ENCODE results near the gene NSMCE1.
A peak's percentile ranks its signal among the peaks of the same experiment; 100 is the strongest.
"Not testable (repeated sequence)": the region's sequence is repeated elsewhere in the genome, so short reads cannot be mapped to it uniquely, and the experiment has no call there.

The NSMCE1 gene

GRCh38 chr16:27272076-27272475, 3.5 kb upstream of the NSMCE1 start:
- Histone ChIP-seq H3K36me3 (ENCODE audit: control insufficient read depth, insufficient read depth, low read length) (no peaks in the 10 kb centered on the region), H3K27me3 (ENCODE audit: control insufficient read depth, insufficient read depth, low read length, poor library complexity, severe bottlenecking) (no peaks in the 10 kb centered on the region), H3K9me3 (ENCODE audit: control insufficient read depth, low read length) (no peaks in the 10 kb centered on the region), H3K27ac (ENCODE audit: insufficient read depth, low read depth, low read length, poor library complexity, severe bottlenecking) (no peak overlapping the region), H3K4me3 (ENCODE audit: insufficient read depth, low read depth, low read length) (no peak overlapping the region), H3K4me1 (ENCODE audit: control insufficient read depth, insufficient read depth, low read length) (no peaks in the 10 kb centered on the region)
- 81% methylated on average over 4 of the region's 4 CpGs for WGBS, 2 experiments

GRCh38 chr16:27270349-27270748, 1.8 kb upstream of the NSMCE1 start:
- 94 to 96% methylated on average over 4 of the region's 4 CpGs for WGBS, 2 experiments
- Histone ChIP-seq H3K9me3 (ENCODE audit: control insufficient read depth, low read length) (no peaks in the 10 kb centered on the region), H3K4me3 (ENCODE audit: insufficient read depth, low read depth, low read length) (no peak overlapping the region)

GRCh38 chr16:27269300-27270150, 953 bp upstream of the NSMCE1 start:
- Histone ChIP-seq H3K9me3 (ENCODE audit: control insufficient read depth, low read length) (no peaks in the 10 kb centered on the region), H3K4me1 (ENCODE audit: control insufficient read depth, insufficient read depth, low read length) (no peaks in the 10 kb centered on the region), H3K27me3 (ENCODE audit: control insufficient read depth, insufficient read depth, low read length, poor library complexity, severe bottlenecking) (no peaks in the 10 kb centered on the region), H3K27ac (ENCODE audit: insufficient read depth, low read depth, low read length, poor library complexity, severe bottlenecking) (no peak overlapping the region), H3K4me3 (ENCODE audit: insufficient read depth, low read depth, low read length) (no peak overlapping the region), H3K36me3 (ENCODE audit: control insufficient read depth, insufficient read depth, low read length) (no peaks in the 10 kb centered on the region)
- WGBS, 2 experiments: 92% methylated on average over 8 to 9 of the region's 9 CpGs

More at GRCh38 chr16:27270349-27270748, 1.8 kb upstream of the NSMCE1 start:
- Histone ChIP-seq H3K27ac (ENCODE audit: insufficient read depth, low read depth, low read length, poor library complexity, severe bottlenecking) (no peak overlapping the region), H3K4me1 (ENCODE audit: control insufficient read depth, insufficient read depth, low read length) (no peaks in the 10 kb centered on the region), H3K27me3 (ENCODE audit: control insufficient read depth, insufficient read depth, low read length, poor library complexity, severe bottlenecking) (no peaks in the 10 kb centered on the region), H3K36me3 (ENCODE audit: control insufficient read depth, insufficient read depth, low read length) (no peaks in the 10 kb centered on the region)

DNA sequence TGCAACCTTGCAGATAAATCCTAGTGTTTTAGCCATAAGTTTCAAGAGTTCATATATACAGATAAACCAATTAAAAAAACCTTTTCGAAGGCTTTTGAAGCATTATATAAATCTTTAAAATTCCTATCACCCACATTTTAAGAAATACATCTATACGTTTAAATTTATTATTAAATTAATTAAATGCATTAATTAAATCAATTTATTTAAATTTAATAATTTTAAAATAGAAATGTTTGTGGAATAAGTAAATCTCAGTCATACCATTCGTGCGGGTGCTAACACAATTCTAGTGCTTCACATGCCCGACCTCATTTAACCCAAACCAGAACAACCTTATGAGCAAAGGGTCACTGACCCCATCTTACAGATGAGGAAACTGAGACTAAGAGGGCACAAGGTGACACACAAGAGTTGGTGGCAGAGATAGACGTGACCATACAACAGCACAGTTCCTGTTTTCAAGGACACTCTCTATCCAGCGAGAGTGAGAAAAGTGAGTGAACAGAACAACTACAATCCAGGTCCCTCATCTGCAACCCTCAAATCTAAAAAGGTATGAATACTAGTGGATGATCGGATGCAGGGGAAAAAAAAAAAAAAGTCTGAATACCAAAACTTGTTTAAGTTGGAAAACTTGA, 1.4 kb downstream of the NSMCE1 start:
- no peaks in the 10 kb centered on the region for H3K9me3 ChIP-seq (ENCODE audit: control insufficient read depth, low read length)
- H3K4me3 ChIP-seq (ENCODE audit: insufficient read depth, low read depth, low read length): no peak overlapping the region
- 89 to 96% methylated on average over 6 to 7 of the region's 8 CpGs for WGBS, 2 experiments
- H3K36me3 ChIP-seq (ENCODE audit: control insufficient read depth, insufficient read depth, low read length): no peaks in the 10 kb centered on the region
- no peaks in the 10 kb centered on the region for H3K4me1 ChIP-seq (ENCODE audit: control insufficient read depth, insufficient read depth, low read length)
- H3K27me3 ChIP-seq (ENCODE audit: control insufficient read depth, insufficient read depth, low read length, poor library complexity, severe bottlenecking): no peaks in the 10 kb centered on the region
- H3K27ac ChIP-seq (ENCODE audit: insufficient read depth, low read depth, low read length, poor library complexity, severe bottlenecking): no peak overlapping the region

GRCh38 chr16:27265982-27266381, 2.6 kb downstream of the NSMCE1 start:
- H3K27ac ChIP-seq (ENCODE audit: insufficient read depth, low read depth, low read length, poor library complexity, severe bottlenecking): no peak overlapping the region
- 83 to 100% methylated on average over 1 of the region's 1 CpG for WGBS, 2 experiments
- no peaks in the 10 kb centered on the region for H3K4me1 ChIP-seq (ENCODE audit: control insufficient read depth, insufficient read depth, low read length)
- no peaks in the 10 kb centered on the region for H3K27me3 ChIP-seq (ENCODE audit: control insufficient read depth, insufficient read depth, low read length, poor library complexity, severe bottlenecking)
- H3K36me3 ChIP-seq (ENCODE audit: control insufficient read depth, insufficient read depth, low read length): no peaks in the 10 kb centered on the region
- H3K4me3 ChIP-seq (ENCODE audit: insufficient read depth, low read depth, low read length): no peak overlapping the region
- H3K9me3 ChIP-seq (ENCODE audit: control insufficient read depth, low read length): no peaks in the 10 kb centered on the region

DNA sequence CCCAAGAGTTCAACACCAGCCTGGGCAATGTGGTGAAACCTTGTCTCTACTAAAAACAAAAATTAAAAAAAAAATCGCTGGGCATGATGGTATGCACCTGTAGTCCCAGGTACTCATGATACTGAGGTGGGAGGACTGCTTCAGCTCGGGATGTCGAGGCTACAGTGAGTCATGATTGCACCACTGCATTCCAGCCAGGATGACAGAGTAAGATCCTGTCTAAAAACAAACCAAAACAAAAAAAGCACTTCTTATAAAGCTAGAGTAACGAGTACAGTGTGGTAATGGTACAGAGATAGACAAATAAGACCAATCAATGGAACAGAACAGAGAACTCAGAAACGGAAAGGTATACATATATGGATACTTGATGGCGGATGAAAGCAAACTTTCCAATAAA, 4.4 kb downstream of the NSMCE1 start:
- H3K27ac ChIP-seq (ENCODE audit: insufficient read depth, low read depth, low read length, poor library complexity, severe bottlenecking): no peak overlapping the region
- no peaks in the 10 kb centered on the region for H3K9me3 ChIP-seq (ENCODE audit: control insufficient read depth, low read length)
- 80 to 88% methylated on average over 5 to 6 of the region's 6 CpGs for WGBS, 2 experiments
- H3K4me1 ChIP-seq (ENCODE audit: control insufficient read depth, insufficient read depth, low read length): peaks cover 3% of the 10 kb centered on the region
- H3K4me3 ChIP-seq (ENCODE audit: insufficient read depth, low read depth, low read length): no peak overlapping the region
- H3K36me3 ChIP-seq (ENCODE audit: control insufficient read depth, insufficient read depth, low read length): no peaks in the 10 kb centered on the region
- no peaks in the 10 kb centered on the region for H3K27me3 ChIP-seq (ENCODE audit: control insufficient read depth, insufficient read depth, low read length, poor library complexity, severe bottlenecking)

- H3K4me3 ChIP-seq (ENCODE audit: insufficient read depth, low read depth, low read length): not testable (repeated sequence)
Observed at GRCh38 chr16:27262904-27263423, 5.6 kb downstream of the NSMCE1 start.

DNA sequence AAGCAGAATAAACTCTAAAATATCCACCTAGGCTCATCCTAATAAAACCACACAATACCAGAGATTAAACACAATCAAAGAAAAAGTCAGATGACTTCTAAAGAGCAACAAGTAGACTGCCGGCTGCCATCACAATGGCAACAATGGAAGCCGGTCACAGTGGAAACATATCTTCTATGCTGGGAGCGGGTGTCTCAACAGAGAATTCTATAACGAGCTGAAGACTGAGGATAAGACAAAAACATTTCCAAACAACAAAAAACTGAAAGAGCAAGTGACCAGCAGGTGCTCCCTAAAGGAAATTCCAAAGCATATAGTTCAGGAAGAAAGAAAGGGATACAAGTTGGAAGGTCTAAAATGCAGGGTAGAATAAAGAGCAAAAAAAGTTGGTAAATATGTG, 8.9 kb downstream of the NSMCE1 start:
- Histone ChIP-seq H3K4me3 (ENCODE audit: insufficient read depth, low read depth, low read length) (no peak overlapping the region), H3K36me3 (ENCODE audit: control insufficient read depth, insufficient read depth, low read length) (peaks cover 8% of the 10 kb centered on the region), H3K4me1 (ENCODE audit: control insufficient read depth, insufficient read depth, low read length) (peaks cover 5% of the 10 kb centered on the region), H3K27ac (ENCODE audit: insufficient read depth, low read depth, low read length, poor library complexity, severe bottlenecking) (peak overlapping the region; percentile 51), H3K27me3 (ENCODE audit: control insufficient read depth, insufficient read depth, low read length, poor library complexity, severe bottlenecking) (no peaks in the 10 kb centered on the region), H3K9me3 (ENCODE audit: control insufficient read depth, low read length) (no peaks in the 10 kb centered on the region)
- 30 to 34% methylated on average over 3 to 4 of the region's 4 CpGs for WGBS, 2 experiments

More at GRCh38 chr16:27262904-27263423, 5.6 kb downstream of the NSMCE1 start:
- H3K27ac ChIP-seq (ENCODE audit: insufficient read depth, low read depth, low read length, poor library complexity, severe bottlenecking); H3K4me1 ChIP-seq (ENCODE audit: control insufficient read depth, insufficient read depth, low read length); H3K27me3 ChIP-seq (ENCODE audit: control insufficient read depth, insufficient read depth, low read length, poor library complexity, severe bottlenecking); H3K9me3 ChIP-seq (ENCODE audit: control insufficient read depth, low read length); H3K36me3 ChIP-seq (ENCODE audit: control insufficient read depth, insufficient read depth, low read length): not testable (repeated sequence)
- WGBS, 2 experiments: 78 to 91% methylated on average over 2 of the region's 2 CpGs

GRCh38 chr16:27258241-27258734, 10.3 kb downstream of the NSMCE1 start:
- no peak overlapping the region for H3K4me3 ChIP-seq (ENCODE audit: insufficient read depth, low read depth, low read length)
- no peak overlapping the region for H3K27ac ChIP-seq (ENCODE audit: insufficient read depth, low read depth, low read length, poor library complexity, severe bottlenecking)
- 86 to 90% methylated on average over 3 of the region's 3 CpGs for WGBS, 2 experiments
- peaks cover 8% of the 10 kb centered on the region for H3K36me3 ChIP-seq (ENCODE audit: control insufficient read depth, insufficient read depth, low read length)
- peaks cover 5% of the 10 kb centered on the region for H3K4me1 ChIP-seq (ENCODE audit: control insufficient read depth, insufficient read depth, low read length)
- no peaks in the 10 kb centered on the region for H3K27me3 ChIP-seq (ENCODE audit: control insufficient read depth, insufficient read depth, low read length, poor library complexity, severe bottlenecking)
- no peaks in the 10 kb centered on the region for H3K9me3 ChIP-seq (ENCODE audit: control insufficient read depth, low read length)

DNA sequence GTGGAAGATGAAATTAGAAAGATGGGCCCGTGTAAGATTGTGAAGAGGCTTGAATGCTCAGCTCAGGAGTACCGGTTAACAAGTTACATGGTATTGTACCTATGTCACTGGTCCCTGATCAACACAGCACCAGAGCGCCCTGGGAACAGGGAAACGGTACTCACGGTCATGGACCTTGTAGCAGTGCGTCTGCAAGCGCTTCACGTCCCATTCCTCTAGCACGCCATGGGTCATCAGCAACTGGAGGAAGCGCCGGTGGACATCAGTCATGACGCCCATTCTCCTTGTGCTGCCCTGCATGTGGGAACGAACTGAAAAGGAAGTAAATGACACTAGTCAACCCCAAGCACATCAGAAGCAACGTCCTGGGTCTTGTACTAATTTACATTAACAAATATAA, 11.3 kb downstream of the NSMCE1 start:
- no peaks in the 10 kb centered on the region for H3K27me3 ChIP-seq (ENCODE audit: control insufficient read depth, insufficient read depth, low read length, poor library complexity, severe bottlenecking)
- H3K36me3 ChIP-seq (ENCODE audit: control insufficient read depth, insufficient read depth, low read length): peaks cover 8% of the 10 kb centered on the region
- H3K4me3 ChIP-seq (ENCODE audit: insufficient read depth, low read depth, low read length): no peak overlapping the region
- 92 to 96% methylated on average over 14 of the region's 14 CpGs for WGBS, 2 experiments
- peaks cover 5% of the 10 kb centered on the region for H3K4me1 ChIP-seq (ENCODE audit: control insufficient read depth, insufficient read depth, low read length)
- H3K27ac ChIP-seq (ENCODE audit: insufficient read depth, low read depth, low read length, poor library complexity, severe bottlenecking): no peak overlapping the region
- no peaks in the 10 kb centered on the region for H3K9me3 ChIP-seq (ENCODE audit: control insufficient read depth, low read length)
